ENCODE data around the gene VAV2.

DNA sequence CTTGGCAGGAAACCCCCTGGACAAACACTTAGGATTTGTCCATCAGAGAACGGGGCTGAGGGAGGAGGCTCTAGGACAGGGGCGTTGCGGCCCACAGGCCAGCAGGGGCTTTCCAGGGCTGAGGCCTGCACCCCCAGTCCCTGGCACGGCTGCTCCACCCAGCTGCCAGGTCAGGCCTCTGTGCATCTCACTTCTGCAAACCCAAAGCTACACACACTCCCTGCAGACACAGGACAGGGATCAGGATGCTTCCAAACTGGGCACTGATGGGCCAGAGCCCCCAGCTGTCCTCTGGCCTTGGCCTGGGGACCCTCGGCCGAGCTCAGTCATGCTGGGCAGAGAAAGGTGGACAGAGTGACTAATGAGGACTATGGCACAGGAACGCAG, 147.7 kb downstream of the VAV2 start:
- TF ChIP-seq, protein P1, sequence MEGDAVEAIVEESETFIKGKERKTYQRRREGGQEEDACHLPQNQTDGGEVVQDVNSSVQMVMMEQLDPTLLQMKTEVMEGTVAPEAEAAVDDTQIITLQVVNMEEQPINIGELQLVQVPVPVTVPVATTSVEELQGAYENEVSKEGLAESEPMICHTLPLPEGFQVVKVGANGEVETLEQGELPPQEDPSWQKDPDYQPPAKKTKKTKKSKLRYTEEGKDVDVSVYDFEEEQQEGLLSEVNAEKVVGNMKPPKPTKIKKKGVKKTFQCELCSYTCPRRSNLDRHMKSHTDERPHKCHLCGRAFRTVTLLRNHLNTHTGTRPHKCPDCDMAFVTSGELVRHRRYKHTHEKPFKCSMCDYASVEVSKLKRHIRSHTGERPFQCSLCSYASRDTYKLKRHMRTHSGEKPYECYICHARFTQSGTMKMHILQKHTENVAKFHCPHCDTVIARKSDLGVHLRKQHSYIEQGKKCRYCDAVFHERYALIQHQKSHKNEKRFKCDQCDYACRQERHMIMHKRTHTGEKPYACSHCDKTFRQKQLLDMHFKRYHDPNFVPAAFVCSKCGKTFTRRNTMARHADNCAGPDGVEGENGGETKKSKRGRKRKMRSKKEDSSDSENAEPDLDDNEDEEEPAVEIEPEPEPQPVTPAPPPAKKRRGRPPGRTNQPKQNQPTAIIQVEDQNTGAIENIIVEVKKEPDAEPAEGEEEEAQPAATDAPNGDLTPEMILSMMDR (IDR thresholded peaks at IDR 0.05; ENCODE audit: insufficient read depth, low read length, poor library complexity, severe bottlenecking): no peak
- TF ChIP-seq EZH2phosphoT487 (conservative IDR thresholded peaks at IDR 0.05; ENCODE audit: low read length): no peak
